Inferior parietal cortex (tissue), 1 donor: ENCODE data around the gene TAB2.

Source experiments
- DNase-seq: peaks from one replicate; pipeline ENCODE4 v3.0.0-alpha.2; 2016; ENCODE audit errors: extremely low spot score

The TAB2 gene

GRCh38 chr6:149317644-149318571 is at the start of gene TAB2:
TAB2 (plus strand) TSS chr6:149317712; CDS start chr6:149369998, 52,286 bp downstream.
- DNase-seq = no peak

GRCh38 chr6:149268146-149268545 is 49.4 kb upstream of the TAB2 start:
- DNase-seq = no peak

GRCh38 chr6:149268768-149269167 is 48.7 kb upstream of the TAB2 start:
- DNase-seq = no peak

GRCh38 chr6:149270616-149271015 is 46.9 kb upstream of the TAB2 start:
- DNase-seq = no peak

- no peak for DNase-seq
These were observed 45.9 kb upstream of the TAB2 start for GRCh38 chr6:149271348-149272340.

GRCh38 chr6:149273318-149273717 is 44.2 kb upstream of the TAB2 start:
- no peak for DNase-seq

- DNase-seq = no peak
These were observed 41.9 kb upstream of the TAB2 start for GRCh38 chr6:149275621-149276020.

- DNase-seq = no peak
These were observed 39.9 kb upstream of the TAB2 start for GRCh38 chr6:149277621-149278020.

- DNase-seq = no peak
These were observed 38.5 kb upstream of the TAB2 start for GRCh38 chr6:149278997-149279396.

- no peak for DNase-seq
These were observed 32.6 kb upstream of the TAB2 start for GRCh38 chr6:149284904-149285303.

- DNase-seq = no peak
These were observed 31.9 kb upstream of the TAB2 start for GRCh38 chr6:149285626-149286025.

- DNase-seq = no peak
These were observed 30.6 kb upstream of the TAB2 start for GRCh38 chr6:149286905-149287304.

GRCh38 chr6:149289192-149289781 is 28.2 kb upstream of the TAB2 start:
- DNase-seq = no peak

GRCh38 chr6:149289966-149290365 is 27.5 kb upstream of the TAB2 start:
- no peak for DNase-seq

GRCh38 chr6:149293244-149293643 is 24.3 kb upstream of the TAB2 start:
- DNase-seq = no peak

- no peak for DNase-seq
These were observed 16.9 kb upstream of the TAB2 start for GRCh38 chr6:149300563-149300962.

- DNase-seq = no peak
These were observed 14.8 kb upstream of the TAB2 start for GRCh38 chr6:149302723-149303122.

- DNase-seq = no peak
These were observed 14.0 kb upstream of the TAB2 start for GRCh38 chr6:149303468-149303867.

- DNase-seq = no peak
These were observed 12.1 kb upstream of the TAB2 start for GRCh38 chr6:149305372-149305771.

GRCh38 chr6:149306967-149307366 is 10.5 kb upstream of the TAB2 start:
- DNase-seq = no peak

- DNase-seq = no peak
These were observed 6.2 kb upstream of the TAB2 start for GRCh38 chr6:149311293-149311692.

- no peak for DNase-seq
These were observed 5.7 kb upstream of the TAB2 start for GRCh38 chr6:149311766-149312165.
